ENCODE data around the gene PCDHB16.
A peak's percentile ranks its signal among the peaks of the same experiment; 100 is the strongest.
"Not testable (repeated sequence)": the region's sequence is repeated elsewhere in the genome, so short reads cannot be mapped to it uniquely, and the experiment has no call there.

PCDHB16 gene

GRCh38 chr5:141182248-141182647 lies at the start of gene PCDHB16:
Gene PCDHB16 (plus strand): TSS chr5:141182387. CDS start chr5:141182560, 173 bp downstream.
- TF ChIP-seq CTCF (IDR thresholded peaks at IDR 0.05; ENCODE audit: extremely low read depth, insufficient read depth, missing control alignments), result no peak
- in situ Hi-C loops (cut with MboI; ENCODE audit: low pct_unique_long_range_greater_than_20kb, low sequenced_read_pairs, unreplicated experiment), result no loop called here
- DNase-seq (ENCODE audit: low spot score), result no peak

- peak; percentile 11 for TF ChIP-seq CTCF (IDR thresholded peaks at IDR 0.05; ENCODE audit: extremely low read depth, insufficient read depth, missing control alignments)
- no peak for DNase-seq (ENCODE audit: low spot score)
- in situ Hi-C loops (cut with MboI; ENCODE audit: low pct_unique_long_range_greater_than_20kb, low sequenced_read_pairs, unreplicated experiment), result no loop called here
These were observed 47.0 kb upstream of the PCDHB16 start, which contains the start of gene PCDHB5 for GRCh38 chr5:141135030-141135717. Gene PCDHB5 (plus strand): TSS chr5:141135206. CDS start chr5:141135435, 229 bp downstream.

DNA sequence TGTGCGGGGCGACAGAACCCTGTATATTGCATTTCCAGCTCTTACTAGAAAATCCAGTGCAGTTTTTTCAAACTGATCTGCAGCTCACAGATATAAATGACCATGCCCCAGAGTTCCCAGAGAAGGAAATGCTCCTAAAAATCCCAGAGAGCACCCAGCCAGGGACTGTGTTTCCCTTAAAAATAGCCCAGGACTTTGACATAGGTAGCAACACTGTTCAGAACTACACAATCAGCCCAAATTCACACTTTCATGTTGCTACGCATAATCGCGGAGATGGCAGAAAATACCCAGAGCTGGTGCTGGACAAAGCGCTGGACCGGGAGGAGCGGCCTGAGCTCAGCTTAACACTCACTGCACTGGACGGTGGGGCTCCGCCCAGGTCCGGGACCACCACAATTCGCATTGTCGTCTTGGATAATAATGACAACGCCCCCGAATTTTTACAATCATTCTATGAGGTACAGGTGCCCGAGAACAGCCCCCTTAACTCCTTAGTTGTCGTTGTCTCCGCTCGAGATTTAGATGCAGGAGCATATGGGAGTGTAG lies 46.4 kb upstream of the PCDHB16 start:
- no peak for TF ChIP-seq CTCF (IDR thresholded peaks at IDR 0.05; ENCODE audit: extremely low read depth, insufficient read depth, missing control alignments)
- DNase-seq (ENCODE audit: low spot score), result no peak
- in situ Hi-C loops (cut with MboI; ENCODE audit: low pct_unique_long_range_greater_than_20kb, low sequenced_read_pairs, unreplicated experiment), result no loop called here

DNA sequence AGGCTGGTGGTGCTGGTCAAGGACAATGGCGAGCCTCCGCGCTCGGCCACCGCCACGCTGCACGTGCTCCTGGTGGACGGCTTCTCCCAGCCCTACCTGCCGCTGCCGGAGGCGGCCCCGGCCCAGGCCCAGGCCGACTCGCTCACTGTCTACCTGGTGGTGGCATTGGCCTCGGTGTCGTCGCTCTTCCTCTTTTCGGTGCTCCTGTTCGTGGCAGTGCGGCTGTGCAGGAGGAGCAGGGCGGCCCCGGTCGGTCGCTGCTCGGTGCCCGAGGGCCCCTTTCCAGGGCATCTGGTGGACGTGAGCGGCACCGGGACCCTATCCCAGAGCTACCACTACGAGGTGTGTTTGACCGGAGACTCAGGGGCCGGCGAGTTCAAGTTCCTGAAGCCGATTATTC lies 44.8 kb upstream of the PCDHB16 start:
- in situ Hi-C loops (cut with MboI; ENCODE audit: low pct_unique_long_range_greater_than_20kb, low sequenced_read_pairs, unreplicated experiment); DNase-seq (ENCODE audit: low spot score): not testable (repeated sequence)

DNA sequence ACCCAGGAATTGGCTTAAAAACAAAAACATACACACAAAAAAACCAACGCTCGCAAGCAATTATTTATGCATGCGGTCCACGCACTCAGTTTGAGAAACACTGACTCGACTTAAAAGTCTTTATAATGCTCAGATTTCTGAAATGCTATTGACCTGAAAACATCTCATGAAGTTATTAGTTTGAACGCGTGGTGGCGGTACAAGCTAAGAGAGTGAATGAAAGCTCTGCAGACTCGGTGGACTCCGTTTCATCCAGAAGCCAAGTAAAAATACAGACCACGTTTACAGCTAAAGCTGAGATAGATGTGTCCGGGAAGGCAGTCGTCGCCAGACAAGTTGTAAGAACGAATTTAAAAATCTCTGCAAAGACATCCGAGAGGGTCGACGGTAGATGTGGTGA lies 32.4 kb upstream of the PCDHB16 start, which contains the start of gene PCDHB6:
TSS of gene PCDHB6 (plus strand) at position 246 of the 400 bp plus-strand sequence. CDS start 201 bp downstream, outside the sequence.
- peak; percentile 28 for TF ChIP-seq CTCF (IDR thresholded peaks at IDR 0.05; ENCODE audit: extremely low read depth, insufficient read depth, missing control alignments)
- DNase-seq (ENCODE audit: low spot score), result no peak

GRCh38 chr5:141150224-141150992 lies 31.8 kb upstream of the PCDHB16 start:
- DNase-seq (ENCODE audit: low spot score), result no peak
- in situ Hi-C loops (cut with MboI; ENCODE audit: low pct_unique_long_range_greater_than_20kb, low sequenced_read_pairs, unreplicated experiment), result no loop called here
- TF ChIP-seq CTCF (IDR thresholded peaks at IDR 0.05; ENCODE audit: extremely low read depth, insufficient read depth, missing control alignments), result no peak

More for the DNA sequence above, 32.4 kb upstream of the PCDHB16 start, which contains the start of gene PCDHB6:
- in situ Hi-C loops (cut with MboI; ENCODE audit: low pct_unique_long_range_greater_than_20kb, low sequenced_read_pairs, unreplicated experiment), result no loop called here

GRCh38 chr5:141150993-141151325 lies 31.2 kb upstream of the PCDHB16 start:
- TF ChIP-seq CTCF (IDR thresholded peaks at IDR 0.05; ENCODE audit: extremely low read depth, insufficient read depth, missing control alignments), result no peak
- no peak for DNase-seq (ENCODE audit: low spot score)
- in situ Hi-C loops (cut with MboI; ENCODE audit: low pct_unique_long_range_greater_than_20kb, low sequenced_read_pairs, unreplicated experiment), result no loop called here

GRCh38 chr5:141151632-141152031 lies 30.6 kb upstream of the PCDHB16 start:
- in situ Hi-C loops (cut with MboI; ENCODE audit: low pct_unique_long_range_greater_than_20kb, low sequenced_read_pairs, unreplicated experiment); DNase-seq (ENCODE audit: low spot score): not testable (repeated sequence)

DNA sequence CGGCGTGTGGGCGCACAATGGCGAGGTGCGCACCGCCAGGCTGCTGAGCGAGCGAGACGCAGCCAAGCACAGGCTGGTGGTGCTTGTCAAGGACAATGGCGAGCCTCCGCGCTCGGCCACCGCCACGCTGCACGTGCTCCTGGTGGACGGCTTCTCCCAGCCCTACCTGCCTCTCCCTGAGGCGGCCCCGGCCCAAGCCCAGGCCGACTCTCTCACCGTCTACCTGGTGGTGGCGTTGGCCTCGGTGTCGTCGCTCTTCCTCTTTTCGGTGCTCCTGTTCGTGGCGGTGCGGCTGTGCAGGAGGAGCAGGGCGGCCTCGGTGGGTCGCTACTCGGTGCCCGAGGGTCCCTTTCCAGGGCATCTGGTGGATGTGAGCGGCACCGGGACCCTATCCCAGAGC lies 30.1 kb upstream of the PCDHB16 start:
- in situ Hi-C loops (cut with MboI; ENCODE audit: low pct_unique_long_range_greater_than_20kb, low sequenced_read_pairs, unreplicated experiment); DNase-seq (ENCODE audit: low spot score): not testable (repeated sequence)
